Uterus (tissue), 4 donors: ENCODE measurements around the gene HECTD2. TPM values are rescaled to one million over a fixed set of nuclear protein-coding genes. Genes with fewer than 3 reads are reported as not detected.

Experiments
- DNase-seq, 2 donors: peaks; one replicate each; pipeline ENCODE4 v3.0.0-alpha.2; 2019 to 2020
- H3K27ac ChIP-seq, 2 donors: fragments of 200-600 bp; sonication (generic); 1 replicate in 1 of 2; 2 replicates in 1 of 2; pipeline ENCODE4 v1.5.1; 2016 to 2018
- H3K27me3 ChIP-seq, 2 donors: fragments of 200-600 bp; sonication (generic); one replicate each; pipeline ENCODE4 v1.5.1; 2018 to 2019; ENCODE audit warnings: control low read depth in 1 of 2
- H3K36me3 ChIP-seq, 2 donors: fragments of 200-600 bp; sonication (generic); one replicate each; pipeline ENCODE4 v1.5.1; 2019; ENCODE audit warnings: control low read depth in 1 of 2
- H3K4me1 ChIP-seq, 2 donors: fragments of 200-600 bp; sonication (generic); one replicate each; pipeline ENCODE4 v1.5.1; 2018 to 2019; ENCODE audit warnings: control low read depth in 1 of 2
- H3K4me3 ChIP-seq, 2 donors: fragments of 200-600 bp; sonication (generic); 1 replicate in 1 of 2; 2 replicates in 1 of 2; pipeline ENCODE4 v1.5.1; 2018 to 2019; ENCODE audit warnings: mild to moderate bottlenecking in 1 of 2
- H3K9me3 ChIP-seq, 2 donors: fragments of 200-600 bp; sonication (generic); one replicate each; pipeline ENCODE4 v1.5.1; 2019; ENCODE audit warnings: control low read depth in 1 of 2
- CTCF ChIP-seq, 4 experiments: fragments of 200-600 bp in 2 of 4; fragments of 450-650 bp in 2 of 4; sonication (generic) in 2 of 4; IDR thresholded peaks; one replicate each; pipeline ENCODE4 v1.5.1; 2016 to 2019; ENCODE audit warnings: antibody characterized with exemption in 4 of 4, mild to moderate bottlenecking in 2 of 4, moderate library complexity in 1 of 4
- POLR2A ChIP-seq, 2 donors: fragments of 450-650 bp; IDR thresholded peaks; one replicate each; pipeline ENCODE4 v1.6.1; 2016; ENCODE audit warnings: antibody characterized with exemption in 2 of 2, mild to moderate bottlenecking in 1 of 2, moderate library complexity in 1 of 2
- intact Hi-C: fragments of 100-400 bp; cut with DNase I; formaldehyde crosslinking; loops from one replicate; pipeline ENCODE4 v1.15.1; 2023; ENCODE audit warnings: low total_unique reads
- total RNA-seq, 4 donors: library from RNA; depleted of rRNA in 3 of 4; stranded (reverse); fragments of >200 nt in 3 of 4; gene quantifications; one replicate each; pipeline versions ENCODE4 v1.1.0 to v1.2.4, GENCODE V29; 2014 to 2023
- donor health status: DM: yes; HTN: yes; CAD: no.

HECTD2 gene
- total RNA-seq, 4 donors from 2014 or later = 21.0 to 65.7 (median 33.2) TPM

GRCh38 chr10:91519899-91520514 lies 109.9 kb downstream of the HECTD2 start:
- Histone ChIP-seq H3K9me3 (no peaks in the 10 kb centered on the region), H3K4me3 (no peak overlapping the region), H3K27me3 (no peaks in the 10 kb centered on the region), H3K4me1 (no peaks in the 10 kb centered on the region), H3K27ac (no peak overlapping the region), H3K36me3 (no peaks in the 10 kb centered on the region)
- intact Hi-C loops = no loop called here
- DNase-seq = no peak
- TF ChIP-seq CTCF (IDR thresholded peaks at IDR 0.05) = no peak
- TF ChIP-seq POLR2A (IDR thresholded peaks at IDR 0.05) = no peak

- DNase-seq = peak in 1 of 2 donors; percentile 42
- no peaks in the 10 kb centered on the region for H3K4me1 ChIP-seq
- H3K36me3 ChIP-seq = no peaks in the 10 kb centered on the region
- H3K9me3 ChIP-seq = no peaks in the 10 kb centered on the region
- TF ChIP-seq POLR2A (IDR thresholded peaks at IDR 0.05) (no peak), CTCF (IDR thresholded peaks at IDR 0.05) (no peak)
- H3K27ac ChIP-seq = peak overlapping the region in 1 of 2 donors; percentile 18
- intact Hi-C loops = no loop called here
- H3K27me3 ChIP-seq = no peaks in the 10 kb centered on the region
- H3K4me3 ChIP-seq = no peak overlapping the region
Measured at GRCh38 chr10:91520661-91521060, 110.5 kb downstream of the HECTD2 start.

- DNase-seq = no peak
Measured at GRCh38 chr10:91521439-91521838, 111.3 kb downstream of the HECTD2 start.

GRCh38 chr10:91525896-91526712 lies 116.0 kb downstream of the HECTD2 start:
- no peak for TF ChIP-seq POLR2A (IDR thresholded peaks at IDR 0.05)
- TF ChIP-seq CTCF (IDR thresholded peaks at IDR 0.05) = no peak
- no peak for DNase-seq
- Histone ChIP-seq H3K9me3 (no peaks in the 10 kb centered on the region), H3K4me3 (no peak overlapping the region), H3K36me3 (no peaks in the 10 kb centered on the region), H3K27ac (no peak overlapping the region), H3K27me3 (no peaks in the 10 kb centered on the region), H3K4me1 (no peaks in the 10 kb centered on the region)
- intact Hi-C loops = no loop called here

More at GRCh38 chr10:91521439-91521838, 111.3 kb downstream of the HECTD2 start:
- no peaks in the 10 kb centered on the region for H3K4me1 ChIP-seq
- no peak for TF ChIP-seq POLR2A (IDR thresholded peaks at IDR 0.05)
- no peak for TF ChIP-seq CTCF (IDR thresholded peaks at IDR 0.05)
- H3K4me3 ChIP-seq = no peak overlapping the region
- no peaks in the 10 kb centered on the region for H3K9me3 ChIP-seq
- intact Hi-C loops = no loop called here
- H3K36me3 ChIP-seq = no peaks in the 10 kb centered on the region
- H3K27ac ChIP-seq = peak overlapping the region in 1 of 2 donors; percentile 18
- H3K27me3 ChIP-seq = no peaks in the 10 kb centered on the region

- intact Hi-C loops = no loop called here
- TF ChIP-seq POLR2A (IDR thresholded peaks at IDR 0.05) (no peak), CTCF (IDR thresholded peaks at IDR 0.05) (no peak)
- no peak for DNase-seq
Measured at GRCh38 chr10:91528080-91528479, 117.9 kb downstream of the HECTD2 start.

More at GRCh38 chr10:91528080-91528479, 117.9 kb downstream of the HECTD2 start:
- H3K9me3 ChIP-seq = no peaks in the 10 kb centered on the region
- no peak overlapping the region for H3K4me3 ChIP-seq
- H3K36me3 ChIP-seq = no peaks in the 10 kb centered on the region
- H3K27me3 ChIP-seq = no peaks in the 10 kb centered on the region
- H3K27ac ChIP-seq = no peak overlapping the region
- H3K4me1 ChIP-seq = no peaks in the 10 kb centered on the region
